NCI-H460 (cell line): ENCODE measurements around the gene PSMF1. TPM values are rescaled to one million over a fixed set of nuclear protein-coding genes. Genes with fewer than 3 reads are reported as not detected.

Experiments used
- DNase-seq: peaks from one replicate; pipeline ENCODE4 v3.0.0-alpha.2; 2016; ENCODE audit warnings: low read depth; ENCODE audit errors: extremely low read depth
- total RNA-seq: library from RNA; depleted of rRNA; stranded (reverse); fragments of >200 nt; shearing (Covaris generic); gene quantifications from 2 replicates; pipeline ENCODE4 v1.2.3, GENCODE V29; 2014

The PSMF1 gene
- total RNA-seq, 1 experiment from 2014 or later: 76.8 TPM

- no peak for DNase-seq
Observed at GRCh38 chr20:1163105-1163504, 44.7 kb downstream of the PSMF1 start.

- no peak for DNase-seq
Observed at GRCh38 chr20:1163653-1164052, 45.3 kb downstream of the PSMF1 start.

- no peak for DNase-seq
Observed at GRCh38 chr20:1164871-1165270, 46.5 kb downstream of the PSMF1 start.

DNA sequence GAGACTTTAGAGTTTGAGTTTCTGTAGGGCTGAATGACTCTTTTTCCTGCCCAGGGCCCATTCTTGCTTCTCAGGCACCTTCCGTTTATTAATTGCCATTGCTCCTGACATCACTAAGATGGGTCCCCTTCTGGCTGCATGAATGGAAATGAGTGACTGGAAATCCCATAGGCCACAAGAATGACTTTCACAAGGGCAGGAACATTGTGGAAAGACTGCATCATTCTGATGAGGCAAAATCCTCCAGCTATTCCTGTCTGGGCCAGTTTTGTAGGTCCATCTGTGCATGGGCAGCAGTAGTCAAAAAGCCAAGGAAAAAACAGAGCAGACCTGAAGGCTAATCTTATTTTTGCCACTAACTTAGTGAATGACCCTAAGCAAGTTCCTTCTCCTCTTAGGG, 47.1 kb downstream of the PSMF1 start:
- no peak for DNase-seq

- no peak for DNase-seq
Observed at GRCh38 chr20:1165941-1166340, 47.5 kb downstream of the PSMF1 start.

GRCh38 chr20:1166948-1167720, 48.7 kb downstream of the PSMF1 start:
- DNase-seq: no peak

- DNase-seq: no peak
Observed at GRCh38 chr20:1169224-1169623, 50.8 kb downstream of the PSMF1 start.

GRCh38 chr20:1171461-1172093, 53.2 kb downstream of the PSMF1 start:
- DNase-seq: peak; percentile 24

DNA sequence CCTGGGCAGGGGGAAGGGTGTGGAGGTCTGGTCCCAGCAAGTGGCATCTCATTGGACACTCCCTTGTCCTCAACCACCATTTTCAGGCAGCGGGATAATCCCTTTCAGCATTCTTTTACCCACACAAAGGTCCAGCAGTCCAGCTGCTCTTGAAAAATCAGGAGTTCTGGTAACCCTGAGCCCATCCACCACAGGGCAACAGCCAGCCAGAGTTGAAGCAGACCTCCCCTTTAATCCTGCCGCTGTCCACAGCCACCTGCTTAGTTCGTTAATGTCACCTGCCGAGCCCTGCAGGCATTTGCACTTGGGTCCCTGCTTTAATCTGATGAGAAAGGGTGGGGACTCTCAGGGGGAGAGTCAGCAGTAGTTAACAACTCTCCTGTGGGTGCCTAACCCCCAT, 55.3 kb downstream of the PSMF1 start:
- DNase-seq: no peak

DNA sequence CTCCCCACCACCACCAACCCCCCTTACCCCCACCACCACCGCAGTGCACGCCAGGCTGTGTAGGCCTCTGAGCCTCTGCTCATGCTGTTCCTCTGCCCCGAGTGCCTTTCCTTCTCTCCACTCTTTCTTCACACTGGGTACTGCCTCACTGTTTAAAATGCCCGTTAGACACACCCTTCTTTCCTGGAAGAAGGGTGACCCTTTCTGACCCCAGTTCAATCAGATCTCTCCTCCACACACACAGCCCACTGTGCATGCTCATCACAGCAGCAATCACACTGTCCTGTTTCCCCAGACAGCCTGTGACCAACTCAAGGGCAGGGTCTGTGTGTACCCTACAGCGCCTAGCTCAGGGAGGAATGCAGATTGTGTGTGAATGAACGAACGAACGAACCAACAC, 56.4 kb downstream of the PSMF1 start:
- no peak for DNase-seq

- DNase-seq: peak; percentile 11
Observed at GRCh38 chr20:1177680-1178079, 59.3 kb downstream of the PSMF1 start.

DNA sequence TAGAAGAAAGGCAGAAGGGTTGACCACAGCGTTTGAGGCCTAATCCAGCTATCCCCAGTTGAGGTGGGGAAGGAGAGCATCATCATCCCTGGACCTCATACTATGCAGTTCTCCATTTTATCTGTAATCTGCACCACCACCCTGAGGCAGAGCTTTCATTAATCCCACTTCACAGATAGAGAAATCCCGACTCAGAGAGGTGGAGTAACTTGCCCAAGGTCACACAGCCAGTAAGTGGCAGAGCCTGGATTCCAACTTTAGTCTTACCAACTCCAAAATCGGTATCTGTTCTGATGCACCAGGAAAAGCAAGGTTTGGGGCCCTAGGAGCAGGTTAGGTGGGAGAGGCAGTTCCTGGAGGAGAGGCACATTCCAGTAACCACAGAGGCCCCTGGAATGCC, 59.7 kb downstream of the PSMF1 start:
- DNase-seq: no peak

GRCh38 chr20:1178623-1179022, 60.2 kb downstream of the PSMF1 start:
- DNase-seq: no peak

DNA sequence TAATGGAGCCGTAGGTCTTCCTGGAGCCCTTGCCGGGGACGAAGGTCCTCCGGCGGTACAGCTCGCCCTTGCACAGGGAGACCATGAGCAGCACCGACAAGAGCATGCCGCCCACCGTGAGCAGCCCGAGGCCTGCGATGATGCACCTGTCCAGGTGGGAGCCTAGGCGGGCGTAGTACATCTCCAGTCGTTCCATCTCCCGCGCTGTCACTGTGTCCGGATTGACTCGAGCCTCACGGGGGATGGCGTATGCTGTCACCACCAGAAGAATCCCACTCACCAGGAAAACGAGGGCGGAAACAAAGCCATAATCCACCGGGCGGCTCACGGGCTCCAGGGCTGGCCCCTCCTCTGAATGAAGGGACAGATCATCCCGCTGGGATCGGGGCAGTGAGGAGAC, 62.5 kb downstream of the PSMF1 start:
- no peak for DNase-seq

- no peak for DNase-seq
Observed at GRCh38 chr20:1182106-1182505, 63.7 kb downstream of the PSMF1 start.

GRCh38 chr20:1183153-1183552, 64.8 kb downstream of the PSMF1 start:
- DNase-seq: no peak

DNA sequence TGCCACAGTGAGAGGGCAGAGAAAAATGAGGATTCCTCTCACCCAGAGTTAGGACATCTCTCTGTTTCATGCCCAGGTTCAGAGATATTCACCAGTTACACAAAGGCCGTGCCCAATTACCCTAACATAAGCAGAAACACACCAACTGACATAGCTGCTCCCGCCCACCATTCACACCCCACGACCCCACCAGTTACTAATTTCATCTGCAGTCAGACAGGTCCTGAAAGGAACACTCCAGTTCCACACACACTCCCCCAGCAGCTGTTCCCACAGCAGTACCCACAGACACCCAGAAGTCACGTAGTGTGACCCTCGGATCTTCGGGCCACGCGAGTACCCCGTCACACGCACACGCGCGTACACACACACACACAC, 65.8 kb downstream of the PSMF1 start:
- DNase-seq: no peak

DNA sequence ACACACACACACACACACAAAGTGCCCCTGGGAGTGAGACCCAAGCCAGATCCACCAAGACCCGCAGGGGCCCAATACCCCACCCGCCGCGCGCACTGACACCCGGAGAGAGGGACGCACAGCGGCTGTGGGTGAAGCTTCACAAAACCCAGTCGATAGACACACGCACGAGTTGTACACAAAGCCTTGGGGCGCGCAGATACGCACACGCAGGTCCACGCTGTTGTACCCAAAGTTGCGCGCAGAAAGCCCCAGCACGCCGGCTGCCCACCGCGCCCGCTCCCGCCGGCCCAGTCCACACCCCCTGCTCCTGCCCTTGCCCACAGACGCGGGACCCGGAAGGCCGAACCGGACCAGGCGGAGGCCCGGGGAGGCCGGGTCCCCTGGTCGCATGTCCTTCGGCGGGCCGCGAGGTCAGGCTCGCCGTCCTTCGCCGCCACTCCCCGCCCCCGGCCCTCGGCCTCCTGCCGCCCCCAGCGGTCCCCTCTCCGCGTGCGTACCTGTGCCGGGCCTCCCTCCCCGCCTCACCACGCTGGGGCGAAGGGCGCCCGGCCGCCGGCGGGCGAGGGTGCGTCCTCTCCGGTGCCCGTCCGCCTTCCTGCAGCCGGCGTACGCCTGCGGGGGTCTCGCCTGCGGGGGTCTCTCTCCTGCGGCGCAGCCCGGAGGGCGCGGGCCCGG, 66.4 kb downstream of the PSMF1 start, which contains the start of gene TMEM74B:
TSS of gene TMEM74B (minus strand) at position 344 of the 678 bp plus-strand sequence. CDS start 1,180 bp downstream, outside the sequence.
- no peak for DNase-seq

GRCh38 chr20:1185316-1185741, 66.9 kb downstream of the PSMF1 start:
- DNase-seq: no peak

- peak; percentile 64 for DNase-seq
Observed at GRCh38 chr20:1185790-1186334, 67.5 kb downstream of the PSMF1 start.

GRCh38 chr20:1186367-1186991, 68.1 kb downstream of the PSMF1 start:
- no peak for DNase-seq
